Rectal smooth muscle tissue (tissue), 1 donor: ENCODE results near the gene FILIP1L.

Source experiments
- H3K27ac ChIP-seq: one replicate; pipeline ENCODE4 v1.7.0; 2013; ENCODE audit warnings: low read depth, low read length, inconsistent platforms
- H3K27me3 ChIP-seq: one replicate; pipeline ENCODE4 v1.7.0; 2013; ENCODE audit warnings: low read length; ENCODE audit not compliant: control insufficient read depth, insufficient read depth
- H3K36me3 ChIP-seq: one replicate; pipeline ENCODE4 v1.7.0; 2013; ENCODE audit warnings: low read length; ENCODE audit not compliant: control insufficient read depth, insufficient read depth
- H3K4me1 ChIP-seq: one replicate; pipeline ENCODE4 v1.7.0; 2013; ENCODE audit warnings: low read length; ENCODE audit not compliant: control insufficient read depth, insufficient read depth
- H3K4me3 ChIP-seq: one replicate; pipeline ENCODE4 v1.7.0; 2013; ENCODE audit warnings: low read length
- H3K9ac ChIP-seq: one replicate; pipeline ENCODE4 v1.7.0; 2013; ENCODE audit warnings: low read length

The FILIP1L gene

GRCh38 chr3:100042166-100042981 is 71.9 kb downstream of the FILIP1L start:
- Histone ChIP-seq H3K36me3 (no peaks in the 10 kb centered on the region), H3K27me3 (no peaks in the 10 kb centered on the region), H3K4me3 (no peak overlapping the region), H3K9ac (peak overlapping the region; percentile 1), H3K4me1 (peaks cover 41% of the 10 kb centered on the region), H3K27ac (peak overlapping the region; percentile 96)

DNA sequence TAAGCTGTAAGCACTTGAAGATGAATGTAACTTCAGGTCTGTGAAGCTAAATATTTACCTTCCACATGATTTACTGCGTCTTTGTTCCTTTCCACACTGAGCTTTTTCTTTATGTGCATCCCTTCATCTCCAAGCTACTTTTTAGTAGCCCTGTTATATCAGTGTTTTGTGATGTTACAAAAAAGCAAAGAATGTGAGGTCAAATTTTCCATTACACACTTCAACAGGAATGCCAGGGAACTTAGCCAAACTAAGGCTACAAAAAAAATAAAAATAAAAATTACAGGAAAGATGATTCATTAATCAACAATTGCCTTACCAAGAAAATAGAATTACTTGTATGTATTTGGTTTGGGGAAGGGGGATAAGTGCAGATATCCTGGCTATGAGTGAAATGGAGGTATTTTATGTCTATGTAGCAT is 73.0 kb downstream of the FILIP1L start:
- Histone ChIP-seq H3K4me3 (no peak overlapping the region), H3K36me3 (no peaks in the 10 kb centered on the region), H3K4me1 (peaks cover 35% of the 10 kb centered on the region), H3K27me3 (no peaks in the 10 kb centered on the region), H3K27ac (peak overlapping the region; percentile 96), H3K9ac (no peak overlapping the region)

DNA sequence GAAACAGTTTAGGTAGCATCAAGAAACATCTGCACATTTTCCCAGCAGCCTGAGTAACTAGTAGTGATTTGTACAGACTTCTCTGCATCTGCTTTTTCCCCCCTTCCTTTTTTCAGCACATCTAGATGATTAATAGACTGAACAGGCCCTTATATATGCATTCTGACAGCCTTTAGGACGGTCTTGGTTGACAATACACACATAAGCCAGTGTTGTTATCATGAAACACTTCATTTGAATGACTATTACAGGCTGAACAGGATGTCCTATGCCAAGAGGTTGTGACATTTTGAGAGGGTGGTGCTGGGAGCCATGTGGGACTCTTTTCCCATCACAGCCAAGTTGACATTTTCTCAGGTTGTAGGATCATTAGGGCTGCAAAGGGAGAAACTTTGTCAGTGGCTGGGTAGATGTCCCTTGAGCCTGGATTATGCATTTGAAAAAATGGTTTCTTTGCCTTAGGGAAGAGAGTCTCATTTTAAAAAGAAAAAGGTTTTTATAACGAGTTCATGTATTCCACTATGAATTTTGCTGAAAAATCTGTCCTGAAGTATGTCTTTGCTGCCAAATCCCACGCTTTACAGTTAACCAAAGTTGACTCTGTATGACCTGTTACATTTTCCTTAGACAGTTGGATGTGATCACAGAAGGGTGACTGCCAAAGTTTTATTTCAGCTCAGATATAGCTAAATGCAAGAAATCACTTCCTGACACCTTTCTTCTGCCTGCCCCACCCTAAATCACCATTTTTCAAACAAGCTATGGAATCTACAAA is 73.7 kb downstream of the FILIP1L start:
- Histone ChIP-seq H3K4me1 (peaks cover 35% of the 10 kb centered on the region), H3K27ac (peak overlapping the region; percentile 96), H3K36me3 (no peaks in the 10 kb centered on the region), H3K9ac (no peak overlapping the region), H3K27me3 (no peaks in the 10 kb centered on the region), H3K4me3 (no peak overlapping the region)

GRCh38 chr3:100039075-100039474 is 75.2 kb downstream of the FILIP1L start:
- Histone ChIP-seq H3K4me1 (peaks cover 32% of the 10 kb centered on the region), H3K36me3 (no peaks in the 10 kb centered on the region), H3K27me3 (no peaks in the 10 kb centered on the region), H3K9ac (no peak overlapping the region), H3K4me3 (no peak overlapping the region), H3K27ac (peak overlapping the region; percentile 96)

DNA sequence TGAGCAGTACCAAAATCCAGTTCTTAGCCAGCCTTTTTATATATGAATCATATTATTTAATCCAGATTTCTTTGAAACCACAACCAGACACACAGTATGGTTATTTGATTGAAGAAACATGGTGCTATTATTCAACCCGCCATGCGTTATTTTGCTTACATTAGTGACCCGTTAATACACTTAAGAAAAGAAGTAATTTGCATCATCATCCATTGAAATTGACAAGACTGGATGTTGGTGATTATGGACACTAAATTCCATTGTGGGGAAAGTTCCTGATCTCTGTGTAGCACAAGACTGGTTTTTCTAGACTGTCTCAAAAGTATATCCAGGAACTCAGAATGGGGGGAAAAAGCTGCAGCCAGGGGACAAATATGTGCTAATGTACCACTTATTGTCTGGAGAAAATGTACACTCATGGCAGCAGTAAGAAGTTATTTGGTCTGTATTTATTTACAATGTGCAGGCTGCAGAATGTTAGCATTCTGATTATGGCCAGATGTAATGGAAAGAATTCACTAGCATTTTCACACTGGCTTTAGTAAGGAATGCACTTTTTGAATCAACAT is 80.3 kb downstream of the FILIP1L start:
- no peak overlapping the region for H3K4me3 ChIP-seq
- no peaks in the 10 kb centered on the region for H3K27me3 ChIP-seq
- no peaks in the 10 kb centered on the region for H3K36me3 ChIP-seq
- H3K4me1 ChIP-seq = peaks cover 8% of the 10 kb centered on the region
- no peak overlapping the region for H3K27ac ChIP-seq
- no peak overlapping the region for H3K9ac ChIP-seq

DNA sequence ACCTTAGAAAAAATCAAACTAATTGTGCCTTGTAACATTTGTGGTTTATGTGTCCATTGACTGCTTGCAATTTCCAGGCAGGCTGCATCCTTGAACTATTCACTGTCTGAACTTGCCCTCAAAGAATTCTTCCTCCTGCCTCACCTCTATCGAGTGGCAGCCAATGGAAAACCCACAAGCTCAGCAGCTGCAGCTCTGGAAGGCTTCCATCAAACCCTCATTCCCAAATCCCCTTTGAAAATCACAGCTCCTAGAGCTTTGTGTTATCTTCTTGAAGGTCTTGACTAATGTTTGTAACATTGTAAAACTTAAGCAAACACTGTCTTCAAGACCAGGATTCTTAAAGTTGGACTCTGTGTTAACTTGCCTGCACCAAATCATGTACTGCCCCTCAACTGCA is 81.1 kb downstream of the FILIP1L start:
- Histone ChIP-seq H3K36me3 (no peaks in the 10 kb centered on the region), H3K9ac (no peak overlapping the region), H3K27ac (no peak overlapping the region), H3K4me3 (no peak overlapping the region), H3K4me1 (peaks cover 8% of the 10 kb centered on the region), H3K27me3 (no peaks in the 10 kb centered on the region)

- no peak overlapping the region for H3K9ac ChIP-seq
- no peaks in the 10 kb centered on the region for H3K27me3 ChIP-seq
- no peaks in the 10 kb centered on the region for H3K36me3 ChIP-seq
- H3K27ac ChIP-seq = no peak overlapping the region
- H3K4me1 ChIP-seq = peaks cover 8% of the 10 kb centered on the region
- no peak overlapping the region for H3K4me3 ChIP-seq
Measured at GRCh38 chr3:100032243-100032642, 82.1 kb downstream of the FILIP1L start.

DNA sequence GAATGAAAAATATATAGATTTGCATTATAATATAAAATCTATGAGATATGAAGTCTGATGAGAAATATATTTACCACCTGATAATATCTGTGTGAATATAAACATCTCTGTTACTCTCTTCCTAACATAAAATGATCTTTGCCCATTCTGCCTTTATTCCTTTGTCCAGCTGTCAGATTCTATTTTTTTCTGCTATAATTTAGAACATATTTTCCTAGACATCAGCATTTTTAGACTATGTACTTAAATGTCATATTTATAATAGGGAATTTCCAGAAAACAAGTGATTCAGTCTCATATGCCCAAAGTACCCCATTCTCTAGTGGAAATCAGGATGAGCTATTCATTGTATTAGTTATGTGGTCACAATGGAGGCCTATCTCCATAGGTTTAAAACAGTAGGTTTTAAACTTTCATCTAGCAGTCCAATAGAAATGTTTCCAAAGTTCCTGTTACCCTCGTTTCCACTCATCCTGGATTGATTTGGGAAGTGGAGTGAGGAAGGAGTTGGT is 83.3 kb downstream of the FILIP1L start:
- Histone ChIP-seq H3K4me1 (peaks cover 8% of the 10 kb centered on the region), H3K9ac (no peak overlapping the region), H3K27ac (no peak overlapping the region), H3K27me3 (no peaks in the 10 kb centered on the region), H3K36me3 (no peaks in the 10 kb centered on the region), H3K4me3 (no peak overlapping the region)

DNA sequence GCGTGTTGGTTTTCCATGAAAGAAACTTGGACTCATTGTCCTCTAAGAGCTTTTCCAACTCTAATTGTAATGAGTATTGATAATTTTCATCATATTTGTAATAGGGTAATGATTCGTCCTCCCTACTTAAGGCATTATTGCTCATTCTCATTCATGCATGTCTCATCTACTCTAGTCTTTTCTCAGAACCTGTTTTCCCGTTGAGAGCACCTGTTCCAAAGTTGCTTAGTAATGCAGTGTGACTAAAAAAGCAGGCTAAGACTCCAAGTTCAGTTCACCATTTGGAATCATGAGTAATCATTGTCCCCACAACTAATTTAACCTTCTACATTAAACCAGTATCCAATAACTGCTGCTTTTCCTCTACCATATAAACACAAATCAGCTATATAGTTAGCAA is 84.0 kb downstream of the FILIP1L start:
- H3K4me1 ChIP-seq = peaks cover 8% of the 10 kb centered on the region
- no peaks in the 10 kb centered on the region for H3K27me3 ChIP-seq
- H3K36me3 ChIP-seq = no peaks in the 10 kb centered on the region
- H3K27ac ChIP-seq = no peak overlapping the region
- no peak overlapping the region for H3K9ac ChIP-seq
- no peak overlapping the region for H3K4me3 ChIP-seq

DNA sequence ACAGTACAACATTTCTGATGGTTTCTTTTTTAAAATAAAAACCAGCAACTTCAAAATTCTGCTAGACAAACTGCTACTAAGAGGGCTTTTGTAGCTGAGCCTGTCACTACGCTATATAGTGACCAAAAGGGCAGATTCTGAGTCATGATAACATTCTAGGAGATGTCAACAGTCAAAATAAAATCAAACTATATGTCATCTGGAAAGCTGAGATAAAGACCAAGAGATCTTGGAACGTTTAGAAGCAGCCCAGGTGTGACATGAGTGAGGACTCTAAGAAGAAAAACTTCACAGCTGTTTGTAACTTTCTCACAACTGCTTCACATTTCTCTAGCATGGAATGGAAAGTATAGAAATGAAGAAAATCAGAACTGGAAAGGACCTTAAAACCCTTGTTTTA is 84.6 kb downstream of the FILIP1L start:
- Histone ChIP-seq H3K27ac (no peak overlapping the region), H3K4me3 (no peak overlapping the region), H3K4me1 (peaks cover 8% of the 10 kb centered on the region), H3K36me3 (no peaks in the 10 kb centered on the region), H3K27me3 (no peaks in the 10 kb centered on the region), H3K9ac (no peak overlapping the region)

- H3K27me3 ChIP-seq = no peaks in the 10 kb centered on the region
- H3K4me1 ChIP-seq = peaks cover 8% of the 10 kb centered on the region
- H3K27ac ChIP-seq = no peak overlapping the region
- no peak overlapping the region for H3K4me3 ChIP-seq
- H3K9ac ChIP-seq = no peak overlapping the region
- no peaks in the 10 kb centered on the region for H3K36me3 ChIP-seq
Measured at GRCh38 chr3:100029052-100029451, 85.2 kb downstream of the FILIP1L start.

GRCh38 chr3:100027321-100027720 is 87.0 kb downstream of the FILIP1L start:
- Histone ChIP-seq H3K9ac (no peak overlapping the region), H3K27me3 (no peaks in the 10 kb centered on the region), H3K4me3 (no peak overlapping the region), H3K36me3 (no peaks in the 10 kb centered on the region), H3K4me1 (peaks cover 2% of the 10 kb centered on the region), H3K27ac (no peak overlapping the region)
